Measurements from ENCODE around the gene METTL24. TPM values are rescaled to one million over a fixed set of nuclear protein-coding genes. Genes with fewer than 3 reads are reported as not detected.

The METTL24 gene
- total and polyA plus RNA-seq, 2 of the 8 experiments (the other 6 are each of a cell fraction or from before 2014, with no cell fraction given): 0.30 to 0.39 TPM

- H4K20me1 ChIP-seq (replicated peaks in 1 of 2; ENCODE audit: control insufficient read depth in 1 of 2, insufficient read depth in 2 of 2, low read length in 2 of 2): no peaks in the 10 kb centered on the region
- H2BK5ac ChIP-seq (ENCODE audit: low read depth, low read length): no peak overlapping the region
- H2BK120ac ChIP-seq (replicated peaks; ENCODE audit: low read depth, low read length): no peak overlapping the region
- H3K4me1 ChIP-seq (replicated peaks in 1 of 4; ENCODE audit: control insufficient read depth in 3 of 4, insufficient read depth in 4 of 4, low read length in 3 of 4): peaks cover 0 to 13% (median 3%) of the 10 kb centered on the region in 4 experiments; a peak in 3 of 7 replicates
- no peak overlapping the region for H3K4me2 ChIP-seq (ENCODE audit: insufficient read depth in 1 of 2, low read depth in 2 of 2, low read length in 2 of 2)
- WGBS, 2 experiments (ENCODE audit: extremely low coverage in 1 of 2, insufficient coverage in 1 of 2, insufficient read length in 1 of 2, insufficient replicate concordance in 2 of 2, low coverage in 1 of 2, low lambda C conversion rate in 2 of 2, missing lambda C conversion rate in 1 of 2): 74% methylated on average over 4 of the region's 4 CpGs; no CpG with 5 or more reads in 1 of the 2 experiments
- CTCF ChIA-PET (ENCODE audit: partially characterized antibody): interaction anchor here (0.6 to 1.3 kb wide), 4 partner anchors 8 to 27 kb away, joined by 3 to 7 read pairs (median 3); no protein-coding TSS in a partner anchor
- POLR2A ChIA-PET (ENCODE audit: partially characterized antibody): no interaction called here
- no peak overlapping the region for H3K23ac ChIP-seq (ENCODE audit: insufficient read length)
- no peak overlapping the region for H2AFZ ChIP-seq (ENCODE audit: low read length)
- no peak overlapping the region for H3K14ac ChIP-seq (ENCODE audit: insufficient read length)
- H3K9me3 ChIP-seq (ENCODE audit: insufficient read depth in 2 of 2, low read depth in 1 of 2, low read length in 1 of 2): no peaks in the 10 kb centered on the region
- TF ChIP-seq CTCF (IDR thresholded peaks at IDR 0.05; ENCODE audit: control extremely low read depth in 1 of 3, insufficient read depth in 1 of 3, low read depth in 1 of 3, low read length in 3 of 3) (no peak), TBP (IDR thresholded peaks at IDR 0.05; ENCODE audit: low read depth, low read length) (no peak), EZH2 (IDR thresholded peaks at IDR 0.05; ENCODE audit: low read depth, low read length, severe bottlenecking) (no peak), SUZ12 (IDR thresholded peaks at IDR 0.05; ENCODE audit: low read length) (no peak), CHD1 (IDR thresholded peaks at IDR 0.05; ENCODE audit: low read depth, low read length) (no peak), JUN (IDR thresholded peaks at IDR 0.05; ENCODE audit: low read depth, low read length) (no peak), MAX (IDR thresholded peaks at IDR 0.05) (no peak), RXRA (IDR thresholded peaks at IDR 0.05; ENCODE audit: insufficient read depth, low read depth, low read length) (no peak)
- H3K4ac ChIP-seq (replicated peaks; ENCODE audit: insufficient read length, low read depth, low read length): no peak overlapping the region
- H3K18ac ChIP-seq (ENCODE audit: extremely low read depth, low read length): no peak overlapping the region
- H3K36me3 ChIP-seq (ENCODE audit: control insufficient read depth in 2 of 4, insufficient read depth in 4 of 4, low read length in 3 of 4): no peaks in the 10 kb centered on the region
- H2BK15ac ChIP-seq (ENCODE audit: low read length): no peak overlapping the region
- no peak overlapping the region for H4K91ac ChIP-seq (replicated peaks; ENCODE audit: insufficient read length, low read length)
- H3K23me2 ChIP-seq (ENCODE audit: low read depth, low read length): no peaks in the 10 kb centered on the region; the same call in 1 of the 2 replicates
- no peak overlapping the region for H3K56ac ChIP-seq (replicated peaks; ENCODE audit: insufficient read length, low read depth, low read length)
- H2AK5ac ChIP-seq (ENCODE audit: low read depth, low read length): no peak overlapping the region
- H4K5ac ChIP-seq (ENCODE audit: insufficient read length, low read depth, low read length): no peak overlapping the region
- DNase-seq (ENCODE audit: low read depth in 1 of 2, low spot score in 2 of 2) (no peak), FAIRE-seq (no peak)
- no peak overlapping the region for H2BK20ac ChIP-seq (ENCODE audit: low read length)
- no peaks in the 10 kb centered on the region for H3K27me3 ChIP-seq (replicated peaks in 1 of 4; ENCODE audit: control insufficient read depth in 3 of 4, extremely low read depth in 1 of 4, insufficient read depth in 3 of 4, low read length in 3 of 4)
- H3K4me3 ChIP-seq (ENCODE audit: extremely low read depth in 1 of 4, insufficient read depth in 2 of 4, low read depth in 3 of 4, low read length in 4 of 4): no peak overlapping the region
- no peak overlapping the region for H3K27ac ChIP-seq (ENCODE audit: low read depth, low read length)
- H3K79me1 ChIP-seq (ENCODE audit: low read depth, low read length): no peaks in the 10 kb centered on the region
- H4K8ac ChIP-seq (ENCODE audit: extremely low read depth, insufficient read depth, low read length): no peak overlapping the region
- H3K9ac ChIP-seq (replicated peaks in 1 of 4; ENCODE audit: extremely low read depth in 1 of 4, low read depth in 3 of 4, low read length in 3 of 4): no peak overlapping the region
- no peaks in the 10 kb centered on the region for H3K79me2 ChIP-seq (ENCODE audit: control insufficient read depth in 1 of 2, insufficient read depth in 2 of 2, low read length in 2 of 2)
- no peak overlapping the region for H2BK12ac ChIP-seq (ENCODE audit: low read depth, low read length)
These were observed 10.9 kb upstream of the METTL24 start for GRCh38 chr6:110369066-110369465.
